RPMI7951 (cell line): ENCODE measurements around the gene SULT1A1. TPM values are rescaled to one million over a fixed set of nuclear protein-coding genes. Genes with fewer than 3 reads are reported as not detected.

Experiments
- DNase-seq: peaks from one replicate; pipeline ENCODE4 v3.0.0-alpha.2; 2012; ENCODE audit warnings: low read depth
- total RNA-seq: library from RNA; depleted of rRNA; stranded (reverse); fragments of >200 nt; shearing (Covaris generic); gene quantifications from 2 replicates; pipeline ENCODE4 v1.2.3, GENCODE V29; 2014; rRNA removed

Gene SULT1A1
- total RNA-seq, 1 experiment from 2014 or later = not detected

DNA sequence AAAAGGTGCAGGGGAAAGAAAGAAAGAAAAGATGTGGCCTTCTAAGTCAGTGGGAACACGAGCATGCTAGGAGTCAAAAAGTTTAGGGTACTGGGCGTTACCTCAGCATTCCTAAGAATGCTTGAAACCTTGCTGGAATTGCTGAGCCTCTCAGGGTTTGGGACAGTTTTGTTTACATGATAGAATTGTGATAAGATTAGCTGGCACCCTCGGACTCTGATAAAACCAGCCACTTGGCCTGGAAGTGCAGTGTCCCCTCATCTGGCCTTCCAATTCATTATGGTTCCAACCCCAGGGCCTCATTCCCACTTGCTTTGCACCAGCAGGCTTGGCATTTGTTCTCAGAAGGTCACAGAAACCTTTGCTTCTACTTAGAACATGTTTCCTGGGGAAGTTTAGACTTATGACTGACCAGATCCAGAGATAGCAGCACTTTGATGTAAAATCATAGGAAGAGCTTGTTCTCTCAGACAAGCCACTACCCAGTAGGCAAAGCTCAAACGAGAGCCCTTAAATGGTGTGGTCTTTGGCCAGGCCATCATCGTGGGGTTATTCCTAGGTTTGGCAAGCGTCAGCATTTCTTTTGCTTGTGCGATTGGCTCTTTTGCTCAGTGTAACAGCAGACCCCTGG lies 48.2 kb downstream of the SULT1A1 start:
- no peak for DNase-seq

GRCh38 chr16:28558456-28558855 lies 51.4 kb downstream of the SULT1A1 start:
- DNase-seq = no peak

GRCh38 chr16:28556914-28557320 lies 52.9 kb downstream of the SULT1A1 start:
- no peak for DNase-seq

DNA sequence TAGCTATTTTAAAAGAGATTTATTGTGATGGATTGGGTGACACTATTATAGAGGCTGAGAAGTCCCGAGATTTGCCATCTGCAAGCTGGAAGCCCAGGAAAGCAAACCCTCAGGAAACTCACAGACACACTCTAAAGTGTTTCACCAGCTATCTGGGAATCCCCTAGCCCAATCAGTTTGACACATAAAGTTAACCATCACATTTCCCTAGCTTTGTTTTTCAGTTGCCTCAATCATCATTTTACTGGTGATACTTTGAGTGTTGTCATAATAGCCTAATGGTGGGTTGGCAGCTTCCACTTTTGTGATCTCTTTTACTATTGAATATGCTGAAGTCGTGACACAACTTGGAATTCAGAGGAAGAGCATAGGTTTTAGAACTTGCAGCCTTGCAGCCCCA lies 54.3 kb downstream of the SULT1A1 start:
- DNase-seq = no peak

Other genes with a start within 250 kb of the SULT1A1 start
- 0.24 and 0.29 TPM in 2 replicates for gene NPIPB6, start 246.5 kb downstream of the SULT1A1 start, total RNA-seq
- gene EIF3CL, start 206.2 kb downstream of the SULT1A1 start, total RNA-seq = 42.2 and 50.8 TPM in 2 replicates
- gene NPIPB7, start 137.7 kb downstream of the SULT1A1 start, total RNA-seq = not detected in 2 replicates
- gene CLN3, start 118.0 kb downstream of the SULT1A1 start, total RNA-seq = 11.8 and 16.0 TPM in 2 replicates
- gene APOBR, start 115.4 kb downstream of the SULT1A1 start, total RNA-seq = not detected in 2 replicates
- not detected in 2 replicates for gene IL27, start 103.2 kb downstream of the SULT1A1 start, total RNA-seq
- gene NUPR1, start 71.1 kb downstream of the SULT1A1 start, total RNA-seq = 5.8 and 10.9 TPM in 2 replicates
- gene SGF29, start 56.1 kb downstream of the SULT1A1 start, total RNA-seq = 11.9 and 12.1 TPM in 2 replicates
- not detected in 2 replicates for gene SULT1A2, start 13.0 kb downstream of the SULT1A1 start, total RNA-seq
- gene NPIPB8, start 28.0 kb upstream of the SULT1A1 start, total RNA-seq = not detected in 2 replicates
- gene EIF3C, start 101.4 kb upstream of the SULT1A1 start, total RNA-seq = 27.7 and 80.9 TPM in 2 replicates
- gene NPIPB9, start 141.7 kb upstream of the SULT1A1 start, total RNA-seq = not detected in 2 replicates
- gene ATXN2L, start 213.0 kb upstream of the SULT1A1 start, total RNA-seq = 17.9 and 29.7 TPM in 2 replicates
- 99.1 and 109 TPM in 2 replicates for gene TUFM, start 236.3 kb upstream of the SULT1A1 start, total RNA-seq